Sigmoid colon (tissue), 7 donors: ENCODE measurements around the gene CABLES2. TPM values are rescaled to one million over a fixed set of nuclear protein-coding genes. Genes with fewer than 3 reads are reported as not detected.
A peak's percentile ranks its signal among the peaks of the same experiment; 100 is the strongest.

Source experiments
- DNase-seq: peaks from one replicate; pipeline ENCODE4 v3.0.0-alpha.2; 2019
- H3K27ac ChIP-seq, 4 donors: fragments of 200-600 bp; sonication (generic); one replicate each; pipeline ENCODE4 v1.5.1; 2016 to 2019; ENCODE audit warnings: mild to moderate bottlenecking in 1 of 4
- H3K27me3 ChIP-seq, 3 donors: fragments of 200-600 bp; sonication (generic); one replicate each; pipeline ENCODE4 v1.5.1; 2019; ENCODE audit warnings: mild to moderate bottlenecking in 1 of 3
- H3K36me3 ChIP-seq, 4 donors: fragments of 200-600 bp; sonication (generic); one replicate each; pipeline ENCODE4 v1.5.1; 2016 to 2019
- H3K4me1 ChIP-seq, 4 donors: fragments of 200-600 bp; sonication (generic); one replicate each; pipeline ENCODE4 v1.5.1; 2017 to 2019
- H3K4me3 ChIP-seq, 4 donors: fragments of 200-600 bp; sonication (generic); one replicate each; pipeline ENCODE4 v1.5.1; 2017 to 2019; ENCODE audit warnings: mild to moderate bottlenecking in 2 of 4, moderate library complexity in 1 of 4
- H3K9me3 ChIP-seq, 4 donors: fragments of 200-600 bp in 3 of 4; sonication (generic) in 3 of 4; one replicate each; pipeline versions ENCODE4 v1.5.1 to v1.6.1; 2013 to 2019
- EP300 ChIP-seq, 4 donors: sonication (generic); formaldehyde crosslinking; IDR thresholded peaks; one replicate each; pipeline ENCODE4 v1.6.1; 2017; ENCODE audit warnings: antibody characterized with exemption in 4 of 4
- POLR2A ChIP-seq, 2 donors: fragments of 450-650 bp; IDR thresholded peaks; one replicate each; pipeline ENCODE4 v1.6.1; 2016; ENCODE audit warnings: antibody characterized with exemption in 2 of 2, mild to moderate bottlenecking in 2 of 2, moderate library complexity in 2 of 2
- POLR2AphosphoS5 ChIP-seq, 4 donors: sonication (generic); formaldehyde crosslinking; IDR thresholded peaks; one replicate each; pipeline ENCODE4 v1.6.1; 2017; ENCODE audit warnings: antibody characterized with exemption in 4 of 4
- WGBS, 2 donors: extraction: QIAGEN DNeasy Blood & Tissue Kit; methylation state at CpG; one replicate each; pipeline ENCODE4 v1.1.7; 2013; 5-methylcytosine and 5-hydroxymethylcytosine counted together
- intact Hi-C: fragments of 100-400 bp; cut with DNase I; formaldehyde crosslinking; loops from one replicate; pipeline ENCODE4 v1.15.1; 2023
- polyA plus RNA-seq, 3 donors: library from polyadenylated mRNA; stranded (reverse); fragments of 200-250 nt; gene quantifications; one replicate each; pipeline ENCODE4 v1.2.3, GENCODE V29; 2013
- total RNA-seq, 4 donors: library from RNA; depleted of rRNA; stranded (reverse); fragments of >200 nt; gene quantifications; one replicate each; pipeline ENCODE4 v1.1.0, GENCODE V29; 2016
- TF ChIP-seq, protein P1 (sequence below), 4 experiments: fragments of 450-650 bp in 3 of 4; fragments of 200-600 bp in 1 of 4; IDR thresholded peaks; one replicate each; pipeline ENCODE4 v1.5.1; 2016 to 2019; ENCODE audit warnings: antibody characterized with exemption in 4 of 4, mild to moderate bottlenecking in 3 of 4, moderate library complexity in 2 of 4
- donor health status: healthy with polysubstance abuse.
- donor health status: Bipolar disorder and iron deficiency.
- donor health status: healthy.

CABLES2 gene
- total and polyA plus RNA-seq, 7 donors = 1.8 to 6.9 (median 3.6) TPM

DNA sequence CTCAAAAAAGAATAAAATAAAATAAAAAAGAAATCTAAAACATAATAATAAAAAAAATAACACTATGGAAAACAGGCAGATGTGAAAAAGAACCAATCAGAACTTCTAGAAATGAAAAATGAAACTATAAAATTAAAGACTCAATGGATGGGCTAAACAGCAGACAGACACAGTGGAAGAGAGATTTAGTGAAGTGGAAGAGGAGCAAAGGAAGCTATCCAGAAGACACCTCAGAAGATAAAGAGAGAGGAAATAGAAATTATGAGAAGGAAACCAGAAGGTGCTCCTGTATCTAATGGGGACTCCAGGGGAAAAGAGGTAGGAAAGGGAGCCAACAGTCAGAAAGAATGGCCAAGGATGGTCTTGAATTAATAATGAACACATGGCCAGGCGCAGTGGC, 58.5 kb downstream of the CABLES2 start:
- Histone ChIP-seq H3K27ac (peak overlapping the region in 1 of 4 donors; percentile 39), H3K9me3 (no peaks in the 10 kb centered on the region), H3K4me1 (peaks cover 0 to 18% (median 17%) of the 10 kb centered on the region in 4 donors), H3K36me3 (peaks cover 27 to 75% (median 45%) of the 10 kb centered on the region in 4 donors), H3K27me3 (no peaks in the 10 kb centered on the region), H3K4me3 (no peak overlapping the region)
- intact Hi-C loops = loop anchor here (5.0 kb wide), 1 partner anchor 41 kb away; no protein-coding TSS in a partner anchor
- DNase-seq = no peak
- no peak for TF ChIP-seq POLR2A (IDR thresholded peaks at IDR 0.05)
- TF ChIP-seq, protein P1, sequence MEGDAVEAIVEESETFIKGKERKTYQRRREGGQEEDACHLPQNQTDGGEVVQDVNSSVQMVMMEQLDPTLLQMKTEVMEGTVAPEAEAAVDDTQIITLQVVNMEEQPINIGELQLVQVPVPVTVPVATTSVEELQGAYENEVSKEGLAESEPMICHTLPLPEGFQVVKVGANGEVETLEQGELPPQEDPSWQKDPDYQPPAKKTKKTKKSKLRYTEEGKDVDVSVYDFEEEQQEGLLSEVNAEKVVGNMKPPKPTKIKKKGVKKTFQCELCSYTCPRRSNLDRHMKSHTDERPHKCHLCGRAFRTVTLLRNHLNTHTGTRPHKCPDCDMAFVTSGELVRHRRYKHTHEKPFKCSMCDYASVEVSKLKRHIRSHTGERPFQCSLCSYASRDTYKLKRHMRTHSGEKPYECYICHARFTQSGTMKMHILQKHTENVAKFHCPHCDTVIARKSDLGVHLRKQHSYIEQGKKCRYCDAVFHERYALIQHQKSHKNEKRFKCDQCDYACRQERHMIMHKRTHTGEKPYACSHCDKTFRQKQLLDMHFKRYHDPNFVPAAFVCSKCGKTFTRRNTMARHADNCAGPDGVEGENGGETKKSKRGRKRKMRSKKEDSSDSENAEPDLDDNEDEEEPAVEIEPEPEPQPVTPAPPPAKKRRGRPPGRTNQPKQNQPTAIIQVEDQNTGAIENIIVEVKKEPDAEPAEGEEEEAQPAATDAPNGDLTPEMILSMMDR (IDR thresholded peaks at IDR 0.05) = no peak
- 51 to 92% methylated on average over 1 of the region's 1 CpG for WGBS, 2 donors

GRCh38 chr20:62347445-62347844, 59.6 kb downstream of the CABLES2 start:
- intact Hi-C loops = loop anchor here (5.0 kb wide), 1 partner anchor 40 kb away; no protein-coding TSS in a partner anchor
- Histone ChIP-seq H3K4me1 (peaks cover 0 to 10% (median 6%) of the 10 kb centered on the region in 4 donors), H3K36me3 (peaks cover 27 to 84% (median 45%) of the 10 kb centered on the region in 4 donors), H3K27ac (peak overlapping the region in 2 of 4 donors; percentile 39 to 49), H3K27me3 (no peaks in the 10 kb centered on the region), H3K4me3 (no peak overlapping the region), H3K9me3 (no peaks in the 10 kb centered on the region)
- no peak for DNase-seq
- no peak for TF ChIP-seq POLR2AphosphoS5 (IDR thresholded peaks at IDR 0.05)
- TF ChIP-seq, protein P1 (IDR thresholded peaks at IDR 0.05) = no peak
- TF ChIP-seq EP300 (IDR thresholded peaks at IDR 0.05) = no peak
- WGBS, 2 donors = 79 to 82% methylated on average over 9 of the region's 9 CpGs

- peak overlapping the region in 2 of 4 donors; percentile 39 to 49 for H3K27ac ChIP-seq
Measured at GRCh38 chr20:62347151-62347404, 60.0 kb downstream of the CABLES2 start.

DNA sequence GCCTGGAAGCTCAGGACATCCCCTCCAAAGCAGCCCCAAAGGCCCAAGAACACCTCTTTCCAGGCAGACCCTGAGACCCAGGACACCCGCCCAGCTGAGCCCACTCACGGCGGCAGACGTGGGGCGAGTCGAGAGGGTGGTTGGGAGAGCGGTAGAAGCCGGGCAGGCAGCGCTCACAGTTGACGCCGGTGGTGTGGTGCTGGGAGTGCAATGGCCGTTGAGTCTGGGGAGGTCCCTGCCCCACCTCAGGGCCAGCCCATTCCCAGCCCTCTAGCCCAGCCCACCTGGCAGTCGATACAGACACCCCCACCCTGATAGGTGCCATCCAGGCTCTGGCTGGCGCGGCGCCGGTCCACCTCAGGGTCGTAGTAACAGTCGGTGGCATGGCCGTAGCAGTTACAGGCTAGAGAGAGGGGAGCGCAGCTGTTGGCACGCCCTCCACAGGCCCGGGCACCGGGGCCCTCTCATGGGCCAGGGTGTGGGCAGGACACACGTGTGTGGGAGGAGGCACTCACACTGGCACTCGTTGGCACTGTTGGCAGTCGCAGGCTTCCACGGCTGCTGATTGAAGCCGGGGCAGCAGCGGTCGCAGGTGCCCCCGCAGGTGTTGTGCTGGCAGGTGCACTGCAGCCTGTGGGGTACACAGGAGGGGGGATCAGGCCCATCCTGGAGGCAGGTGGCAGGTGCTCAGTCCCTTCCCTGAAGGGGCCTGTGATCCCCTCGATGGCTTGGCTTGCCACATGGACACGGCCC, 60.5 kb downstream of the CABLES2 start:
- Histone ChIP-seq H3K9me3 (no peaks in the 10 kb centered on the region), H3K4me1 (peaks cover 0 to 6% (median 0%) of the 10 kb centered on the region in 4 donors), H3K4me3 (no peak overlapping the region), H3K27me3 (no peaks in the 10 kb centered on the region), H3K27ac (peak overlapping the region in 3 of 4 donors; percentile 25 to 49 (median 39)), H3K36me3 (peaks cover 21 to 84% (median 39%) of the 10 kb centered on the region in 4 donors)
- DNase-seq = no peak
- intact Hi-C loops = loop anchor here (5.0 kb wide), 1 partner anchor 39 kb away; no protein-coding TSS in a partner anchor
- no peak for TF ChIP-seq POLR2AphosphoS5 (IDR thresholded peaks at IDR 0.05)
- TF ChIP-seq, protein P1 (IDR thresholded peaks at IDR 0.05) = no peak
- WGBS, 2 donors = 85 to 93% methylated on average over 34 of the region's 34 CpGs

More at GRCh38 chr20:62347151-62347404, 60.0 kb downstream of the CABLES2 start:
- DNase-seq = no peak
- peaks cover 0 to 7% (median 3%) of the 10 kb centered on the region in 4 donors for H3K4me1 ChIP-seq
- H3K36me3 ChIP-seq = peaks cover 26 to 84% (median 43%) of the 10 kb centered on the region in 4 donors
- no peaks in the 10 kb centered on the region for H3K27me3 ChIP-seq
- TF ChIP-seq POLR2AphosphoS5 (IDR thresholded peaks at IDR 0.05) (no peak), POLR2A (IDR thresholded peaks at IDR 0.05) (no peak), EP300 (IDR thresholded peaks at IDR 0.05) (no peak)
- TF ChIP-seq, protein P1 (IDR thresholded peaks at IDR 0.05) = no peak
- intact Hi-C loops = loop anchor here (5.0 kb wide), 1 partner anchor 40 kb away; no protein-coding TSS in a partner anchor
- H3K9me3 ChIP-seq = no peaks in the 10 kb centered on the region
- H3K4me3 ChIP-seq = no peak overlapping the region
- 91 to 93% methylated on average over 10 of the region's 10 CpGs for WGBS, 2 donors
